Measurements from ENCODE around the gene UEVLD.

GRCh38 chr11:18624161-18624560, 35.6 kb upstream of the UEVLD start:
- TF ChIP-seq CTCF (IDR thresholded peaks at IDR 0.05), result no peak
- TF ChIP-seq POLR2A (IDR thresholded peaks at IDR 0.05), result no peak

Data from tibial nerve (tissue), 3 donors.